Neural cell (in vitro differentiated cells): ENCODE data around the gene WFIKKN2.

Experiments used
- CTCF ChIP-seq: fragments of 450-650 bp; IDR thresholded peaks from 2 replicates; pipeline ENCODE4 v1.5.1; 2014; ENCODE audit warnings: antibody characterized with exemption, mild to moderate bottlenecking, moderate library complexity; ENCODE audit not compliant: poor library complexity, severe bottlenecking
- POLR2AphosphoS5 ChIP-seq: IDR thresholded peaks from 2 replicates; pipeline ENCODE4 v1.6.1; 2012
- REST ChIP-seq: IDR thresholded peaks from 2 replicates; pipeline ENCODE4 v1.6.1; 2012; ENCODE audit warnings: borderline replicate concordance

- TF ChIP-seq POLR2AphosphoS5 (no peak), CTCF (no peak), REST (no peak)
Observed at GRCh38 chr17:50840311-50840851, 5.0 kb downstream of the WFIKKN2 start.
